Activated naive CD8-positive, alpha-beta T cell treated with anti-CD3 and anti-CD28 coated beads, Interleukin-2, amount 10 ng/mL, durations not matched to agents 7 days and 5 days (primary cell): Measurements from ENCODE around the gene BHLHA15. TPM values are rescaled to one million over a fixed set of nuclear protein-coding genes. Genes with fewer than 3 reads are reported as not detected.

Experiments used
- ATAC-seq: fragments of 150-1000 bp; cut with Tn5 transposase; one replicate; pipeline ENCODE4 v1.10.0; 2021; ENCODE audit warnings: low read depth, moderate library complexity
- POLR2A ChIA-PET: fragments of 350-600 bp; sonication (Branson Sonifier 250); formaldehyde crosslinking; loops from one replicate; lab custom pipeline; 2021; ENCODE audit warnings: antibody characterized with exemption; lab: Charles Lee
- DNase-seq: peaks from one replicate; pipeline ENCODE4 v3.0.0; 2021
- H3K27ac Mint-ChIP-seq: one replicate; pipeline ENCODE4 v1.8.0; 2022; ENCODE audit warnings: mild to moderate bottlenecking, mixed read lengths
- H3K27me3 Mint-ChIP-seq: one replicate; pipeline ENCODE4 v1.8.0; 2022; ENCODE audit warnings: mild to moderate bottlenecking, moderate library complexity, mixed read lengths
- H3K36me3 Mint-ChIP-seq: one replicate; pipeline ENCODE4 v1.8.0; 2021; ENCODE audit warnings: mild to moderate bottlenecking, mixed read lengths
- H3K4me1 Mint-ChIP-seq: one replicate; pipeline ENCODE4 v1.8.0; 2021; ENCODE audit warnings: mixed read lengths
- H3K4me3 Mint-ChIP-seq: one replicate; pipeline ENCODE4 v1.8.0; 2022; ENCODE audit warnings: mild to moderate bottlenecking, moderate library complexity, mixed read lengths
- H3K9me3 Mint-ChIP-seq: one replicate; pipeline ENCODE4 v1.8.0; 2021; ENCODE audit warnings: mixed read lengths
- total RNA-seq, 2 experiments: library from RNA; stranded (reverse); gene quantifications; one replicate each; pipeline ENCODE4 v1.2.3, GENCODE V29; 2021

The BHLHA15 gene
- not detected for total RNA-seq

DNA sequence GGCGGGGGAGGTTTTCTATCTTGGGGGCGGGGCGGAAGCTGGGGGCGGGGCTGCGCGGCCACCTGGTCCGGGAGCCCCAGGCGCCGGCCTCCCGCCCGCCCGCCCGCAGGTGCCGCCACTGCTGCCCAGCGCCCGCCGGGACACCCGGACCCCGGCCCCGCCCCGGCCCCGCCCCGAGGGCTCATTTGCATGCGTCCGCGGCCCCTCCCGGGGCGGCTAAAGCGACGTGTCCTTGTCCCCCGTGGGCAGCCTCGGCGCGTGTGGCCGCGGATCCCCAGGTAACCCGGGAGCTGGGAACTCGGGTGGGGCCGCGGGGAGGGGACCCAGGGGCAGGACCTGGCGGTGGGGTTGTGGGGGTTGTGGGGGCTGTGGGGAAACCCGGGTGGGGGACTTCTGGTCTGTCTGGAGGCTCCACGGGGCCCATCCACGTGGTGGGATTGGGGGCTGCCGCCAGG is at the start of gene BHLHA15:
TSS of gene BHLHA15 (plus strand) at position 219 of the 455 bp plus-strand sequence. CDS start 871 bp downstream, outside the sequence.
- Mint-ChIP-seq H3K27ac (no peak within 1 kb of the TSS), H3K9me3 (no peaks in the 10 kb centered on the region), H3K4me3 (peak within 1 kb of the TSS; percentile 39), H3K27me3 (no peaks in the 10 kb centered on the region), H3K4me1 (no peaks in the 10 kb centered on the region), H3K36me3 (peaks cover 2% of the 10 kb centered on the region)
- POLR2A ChIA-PET = no interaction called here
- no peak for DNase-seq
- peak; percentile 26 for ATAC-seq

DNA sequence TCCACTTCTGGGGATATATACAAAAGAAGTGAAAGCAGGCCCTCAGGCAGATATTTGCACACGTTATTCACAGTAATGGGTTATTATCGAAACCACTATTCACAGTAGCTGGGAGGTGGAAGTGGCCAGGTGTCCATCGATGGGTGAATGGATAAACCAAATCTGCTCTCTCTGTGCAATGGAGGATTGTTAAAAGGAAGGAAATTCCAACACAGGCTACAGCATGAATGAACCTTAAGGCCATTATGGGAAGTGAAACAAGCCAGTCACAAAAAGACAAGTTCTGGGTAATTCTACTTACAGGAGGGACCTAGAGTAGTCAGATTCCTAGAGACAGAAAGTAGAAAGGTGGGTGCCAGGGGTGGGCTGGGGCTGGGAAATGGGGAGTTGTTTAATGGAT is 48.5 kb upstream of the BHLHA15 start:
- Mint-ChIP-seq H3K9me3 (no peaks in the 10 kb centered on the region), H3K4me3 (no peak overlapping the region), H3K27ac (no peak overlapping the region), H3K4me1 (no peaks in the 10 kb centered on the region), H3K36me3 (peaks cover 8% of the 10 kb centered on the region), H3K27me3 (no peaks in the 10 kb centered on the region)
- no peak for ATAC-seq
- POLR2A ChIA-PET = no interaction called here
- DNase-seq = no peak

DNA sequence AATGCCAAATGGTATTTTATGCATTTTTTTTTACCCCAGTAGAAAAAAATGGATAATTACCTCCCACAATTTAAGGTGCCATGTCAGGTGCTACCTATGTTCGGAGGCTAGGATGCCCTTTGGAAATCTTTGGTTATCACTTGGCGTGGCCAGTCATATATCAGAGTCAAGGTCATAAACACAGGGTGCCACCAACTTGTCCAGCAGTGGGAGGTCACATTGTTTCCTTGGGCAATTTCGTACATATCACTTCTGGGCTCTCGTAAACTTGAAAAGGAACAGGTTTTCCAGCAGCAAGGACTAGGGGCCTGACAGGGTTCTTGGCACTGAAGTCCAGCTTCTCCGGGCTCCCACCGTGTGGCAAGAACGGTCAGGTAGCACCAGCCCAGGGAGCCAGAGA is 48.0 kb upstream of the BHLHA15 start:
- Mint-ChIP-seq H3K4me1 (no peaks in the 10 kb centered on the region), H3K36me3 (peaks cover 7% of the 10 kb centered on the region), H3K9me3 (no peaks in the 10 kb centered on the region), H3K27me3 (no peaks in the 10 kb centered on the region), H3K27ac (no peak overlapping the region), H3K4me3 (no peak overlapping the region)
- POLR2A ChIA-PET = no interaction called here
- DNase-seq (no peak), ATAC-seq (no peak)

DNA sequence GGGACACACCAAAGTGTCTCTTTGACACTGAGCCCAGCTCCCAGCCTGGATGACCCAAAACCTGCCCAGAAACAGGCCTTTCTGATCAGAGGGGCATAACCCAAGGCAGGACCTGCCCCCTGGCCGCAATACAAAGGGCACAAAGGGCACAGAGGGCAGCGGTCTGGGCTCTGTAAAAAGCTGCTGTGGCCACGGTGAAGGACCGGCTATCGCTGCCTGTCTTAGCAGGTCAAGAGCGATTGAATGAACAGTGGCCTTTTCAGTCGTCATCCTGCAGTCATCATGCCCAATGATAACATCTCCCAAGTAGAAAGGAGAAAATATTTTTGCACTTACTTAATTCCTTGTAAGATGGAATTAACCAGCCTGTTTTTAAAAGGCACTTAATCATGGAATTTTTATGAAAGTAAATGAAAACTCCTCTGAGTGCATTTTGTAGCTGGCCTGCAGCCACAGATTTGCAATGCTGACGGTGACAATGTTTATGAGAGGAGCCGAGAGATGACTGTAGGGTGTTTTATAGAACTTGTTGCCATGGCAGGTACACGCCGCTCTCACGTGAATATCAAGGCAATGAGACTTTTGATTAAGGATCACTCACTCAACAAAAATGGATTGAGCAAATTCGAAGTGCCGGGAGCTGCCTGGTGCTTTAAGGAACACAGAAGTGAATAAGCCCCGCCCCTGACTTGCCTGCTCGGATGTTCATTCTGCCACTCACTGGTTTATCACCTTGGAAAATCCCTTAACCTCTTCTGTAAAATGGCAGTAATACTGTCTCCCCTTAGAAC is 47.3 kb upstream of the BHLHA15 start:
- no peaks in the 10 kb centered on the region for H3K27me3 Mint-ChIP-seq
- H3K27ac Mint-ChIP-seq = no peak overlapping the region
- no peak overlapping the region for H3K4me3 Mint-ChIP-seq
- peaks cover 2% of the 10 kb centered on the region for H3K4me1 Mint-ChIP-seq
- DNase-seq (no peak), ATAC-seq (no peak)
- POLR2A ChIA-PET = no interaction called here
- H3K9me3 Mint-ChIP-seq = no peaks in the 10 kb centered on the region
- peaks cover 7% of the 10 kb centered on the region for H3K36me3 Mint-ChIP-seq

DNA sequence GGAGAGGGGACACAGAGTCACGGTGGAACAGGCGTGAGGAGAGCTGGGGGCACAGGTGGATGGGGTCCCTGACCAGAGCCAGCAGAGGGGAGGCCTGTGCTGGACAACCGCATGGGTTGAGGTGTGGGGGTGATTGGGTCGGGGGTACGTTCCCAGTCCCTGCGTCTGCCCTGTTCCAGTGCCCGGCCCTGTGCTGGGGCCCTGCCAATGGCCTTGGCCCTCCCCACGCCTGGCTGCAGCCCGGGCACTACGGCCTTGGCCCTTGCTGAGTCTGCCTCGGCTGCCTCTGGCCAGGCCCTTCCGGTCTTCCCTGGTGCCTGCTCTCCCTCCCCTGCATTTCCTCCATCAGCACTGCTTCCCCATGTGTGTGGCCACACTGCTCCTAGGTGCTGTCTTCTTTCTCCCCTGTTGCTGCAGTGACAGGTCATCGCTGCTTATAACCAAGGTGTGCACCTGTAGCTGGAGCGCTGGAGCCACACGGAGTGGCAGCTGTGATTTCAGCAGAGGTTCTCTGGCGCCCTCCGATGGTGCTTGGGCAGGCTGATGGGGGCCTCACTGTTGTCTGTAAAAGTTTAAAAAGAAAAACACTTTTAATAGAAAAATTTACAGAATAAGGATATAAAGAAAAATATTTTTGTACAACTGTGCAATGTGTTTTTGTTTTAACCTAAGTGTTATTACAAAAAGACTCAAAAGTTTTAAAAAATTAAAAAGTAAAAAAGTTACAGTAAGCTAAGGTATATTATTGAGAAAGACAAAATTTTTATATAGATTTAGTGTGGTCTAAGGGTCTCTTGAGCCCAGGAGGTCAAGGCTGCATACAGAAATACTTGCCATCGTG is 45.2 kb upstream of the BHLHA15 start:
- POLR2A ChIA-PET = interaction anchor here (1.2 kb wide), 1 partner anchor 60 kb away, joined by 3 read pairs; no protein-coding TSS in a partner anchor
- peaks cover 2% of the 10 kb centered on the region for H3K4me1 Mint-ChIP-seq
- no peaks in the 10 kb centered on the region for H3K9me3 Mint-ChIP-seq
- no peaks in the 10 kb centered on the region for H3K36me3 Mint-ChIP-seq
- H3K4me3 Mint-ChIP-seq = no peak overlapping the region
- H3K27me3 Mint-ChIP-seq = no peaks in the 10 kb centered on the region
- DNase-seq = peak; percentile 71
- no peak overlapping the region for H3K27ac Mint-ChIP-seq
- peak; percentile 65 for ATAC-seq

DNA sequence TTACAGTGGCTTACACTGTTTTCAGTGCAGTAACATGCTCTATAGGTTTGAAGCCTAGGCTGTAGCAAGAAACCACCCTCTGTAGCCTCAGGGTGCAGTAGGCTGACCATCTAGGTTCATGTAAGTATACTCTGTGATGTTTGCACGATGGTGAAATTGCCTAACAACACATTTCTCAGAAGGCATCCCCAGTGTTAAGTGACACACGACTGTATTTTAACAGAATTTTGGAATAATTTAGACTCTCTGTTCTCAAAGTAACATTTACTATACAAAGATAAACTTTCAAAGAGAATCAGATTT is 44.6 kb upstream of the BHLHA15 start:
- H3K27ac Mint-ChIP-seq = no peak overlapping the region
- no peaks in the 10 kb centered on the region for H3K9me3 Mint-ChIP-seq
- no peaks in the 10 kb centered on the region for H3K27me3 Mint-ChIP-seq
- no peak overlapping the region for H3K4me3 Mint-ChIP-seq
- no peaks in the 10 kb centered on the region for H3K36me3 Mint-ChIP-seq
- no peak for ATAC-seq
- H3K4me1 Mint-ChIP-seq = peaks cover 2% of the 10 kb centered on the region
- no peak for DNase-seq
- POLR2A ChIA-PET = interaction anchor here (1.2 kb wide), 1 partner anchor 61 kb away, joined by 3 read pairs; no protein-coding TSS in a partner anchor

DNA sequence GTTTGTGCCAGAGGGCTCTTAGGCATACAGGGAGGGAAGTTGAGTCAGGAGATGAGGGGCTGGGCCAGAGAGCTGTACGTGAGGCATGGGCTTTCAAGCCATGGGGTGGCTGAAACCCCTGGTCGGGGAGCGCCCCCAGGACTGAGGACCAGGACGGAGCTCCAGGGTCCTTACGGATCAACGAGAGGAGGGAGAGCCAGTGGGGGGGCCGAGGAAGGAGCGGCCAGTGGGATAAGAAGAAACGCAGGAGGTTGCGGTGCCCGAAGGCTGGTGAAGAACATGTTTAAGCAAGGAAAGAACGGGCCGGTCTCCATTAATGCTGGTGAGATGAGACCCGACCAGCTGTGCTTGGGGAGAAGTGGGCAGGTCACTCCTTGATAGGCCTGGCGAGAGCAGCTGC is 43.6 kb upstream of the BHLHA15 start:
- ATAC-seq (no peak), DNase-seq (no peak)
- no peak overlapping the region for H3K27ac Mint-ChIP-seq
- POLR2A ChIA-PET = no interaction called here
- H3K4me1 Mint-ChIP-seq = peaks cover 2% of the 10 kb centered on the region
- H3K9me3 Mint-ChIP-seq = no peaks in the 10 kb centered on the region
- no peaks in the 10 kb centered on the region for H3K27me3 Mint-ChIP-seq
- no peak overlapping the region for H3K4me3 Mint-ChIP-seq
- H3K36me3 Mint-ChIP-seq = no peaks in the 10 kb centered on the region

DNA sequence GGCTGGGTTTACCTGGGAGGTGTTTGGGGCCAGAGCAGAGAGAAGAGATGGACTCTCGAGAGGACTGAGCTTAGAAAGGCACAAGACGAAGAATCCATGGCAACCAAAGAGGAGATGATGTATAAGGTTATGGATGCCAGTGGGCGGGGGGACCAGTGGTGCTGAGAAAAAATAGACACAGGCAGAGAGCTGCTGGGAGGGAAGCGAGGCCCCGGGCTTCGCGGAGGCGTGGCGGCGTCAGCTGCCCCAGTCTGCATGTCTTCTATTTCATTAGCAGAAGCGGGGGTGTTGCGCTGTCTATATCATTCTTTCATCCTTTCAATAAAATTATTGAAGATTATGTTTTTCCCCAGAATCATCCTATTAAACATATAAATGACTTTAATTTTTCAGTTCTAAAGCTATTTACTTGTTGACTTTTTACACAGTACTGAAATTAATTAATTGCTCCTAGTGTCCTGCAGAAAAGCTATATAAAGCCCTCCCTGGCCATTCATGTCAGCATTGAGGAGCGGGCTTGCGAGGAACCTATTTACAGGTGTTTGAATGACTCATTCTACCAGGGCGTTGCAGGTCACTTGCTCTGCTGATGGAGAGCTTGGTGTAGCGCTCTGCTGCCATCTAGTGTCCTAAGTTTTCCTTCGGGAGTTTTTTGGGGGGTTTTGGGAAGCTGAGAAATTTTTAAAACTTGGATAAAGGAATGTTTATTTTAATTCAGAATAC is 42.9 kb upstream of the BHLHA15 start:
- no peak for DNase-seq
- Mint-ChIP-seq H3K36me3 (no peaks in the 10 kb centered on the region), H3K27ac (no peak overlapping the region), H3K27me3 (no peaks in the 10 kb centered on the region), H3K4me3 (no peak overlapping the region), H3K9me3 (no peaks in the 10 kb centered on the region), H3K4me1 (peaks cover 2% of the 10 kb centered on the region)
- POLR2A ChIA-PET = interaction anchor here (0.6 to 1.0 kb wide), 4 partner anchors 11 to 239 kb away, joined by 3 to 4 read pairs (median 4); no protein-coding TSS in a partner anchor
- peak; percentile 62 for ATAC-seq

DNA sequence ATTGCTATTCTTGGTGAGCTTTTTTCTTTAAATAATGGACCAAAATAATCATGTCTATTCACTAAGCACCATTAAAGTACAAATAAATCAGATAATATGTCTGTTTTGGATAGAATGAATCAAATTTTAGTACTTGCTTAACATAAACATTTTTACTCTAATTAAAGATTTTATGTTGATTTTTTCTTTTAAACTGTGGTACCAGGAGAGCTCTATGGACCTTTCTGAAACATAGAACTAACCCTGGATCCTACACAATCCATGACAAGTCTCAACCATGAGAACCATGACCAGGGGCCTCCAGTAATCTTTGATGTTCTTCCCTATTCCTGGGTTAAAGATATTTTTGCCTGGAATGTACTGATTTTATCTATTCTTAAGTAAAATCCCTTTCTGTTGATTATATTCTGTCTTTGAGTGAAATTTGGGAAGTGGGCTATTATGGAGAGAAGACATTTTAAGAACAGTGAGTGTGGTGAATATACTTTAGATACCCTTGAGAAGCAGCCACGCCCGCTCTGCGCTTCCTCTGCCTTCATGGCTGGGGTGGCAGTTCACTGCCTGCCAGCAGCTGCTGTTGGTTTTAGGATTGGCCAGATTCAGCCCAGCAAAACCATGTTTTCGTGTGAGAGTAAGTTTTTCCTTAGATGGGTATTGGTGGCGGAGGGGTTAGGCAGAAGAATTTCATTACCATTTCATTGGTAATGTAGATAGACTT is 42.2 kb upstream of the BHLHA15 start:
- Mint-ChIP-seq H3K27me3 (no peaks in the 10 kb centered on the region), H3K4me1 (peaks cover 2% of the 10 kb centered on the region), H3K4me3 (no peak overlapping the region), H3K27ac (no peak overlapping the region), H3K9me3 (no peaks in the 10 kb centered on the region), H3K36me3 (no peaks in the 10 kb centered on the region)
- ATAC-seq (no peak), DNase-seq (no peak)
- POLR2A ChIA-PET = interaction anchor here (0.6 to 1.0 kb wide), 3 partner anchors 12 to 148 kb away, joined by 3 to 4 read pairs (median 4); no protein-coding TSS in a partner anchor

DNA sequence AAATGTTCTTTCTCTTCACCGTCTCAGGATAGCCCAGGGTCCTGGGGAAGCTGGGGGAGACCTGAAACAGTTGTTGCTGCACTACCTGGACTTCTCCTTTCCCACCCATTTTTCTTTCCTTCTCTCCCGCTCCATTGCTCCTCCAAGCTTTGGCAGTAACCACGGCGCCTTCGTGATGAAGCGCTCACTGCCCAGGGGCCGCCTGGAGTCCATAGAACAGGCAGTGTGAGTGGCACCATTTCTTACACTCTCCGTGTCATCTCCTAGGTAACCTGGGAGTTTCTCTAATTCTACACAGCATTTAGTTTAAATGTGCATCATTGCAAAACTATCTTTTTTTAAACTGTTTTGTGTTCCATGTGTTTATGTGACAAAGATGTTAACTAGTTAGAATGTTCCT is 40.3 kb upstream of the BHLHA15 start:
- no peak overlapping the region for H3K27ac Mint-ChIP-seq
- no peaks in the 10 kb centered on the region for H3K36me3 Mint-ChIP-seq
- ATAC-seq (no peak), DNase-seq (no peak)
- POLR2A ChIA-PET = no interaction called here
- no peak overlapping the region for H3K4me3 Mint-ChIP-seq
- H3K27me3 Mint-ChIP-seq = no peaks in the 10 kb centered on the region
- H3K9me3 Mint-ChIP-seq = no peaks in the 10 kb centered on the region
- H3K4me1 Mint-ChIP-seq = peaks cover 2% of the 10 kb centered on the region

DNA sequence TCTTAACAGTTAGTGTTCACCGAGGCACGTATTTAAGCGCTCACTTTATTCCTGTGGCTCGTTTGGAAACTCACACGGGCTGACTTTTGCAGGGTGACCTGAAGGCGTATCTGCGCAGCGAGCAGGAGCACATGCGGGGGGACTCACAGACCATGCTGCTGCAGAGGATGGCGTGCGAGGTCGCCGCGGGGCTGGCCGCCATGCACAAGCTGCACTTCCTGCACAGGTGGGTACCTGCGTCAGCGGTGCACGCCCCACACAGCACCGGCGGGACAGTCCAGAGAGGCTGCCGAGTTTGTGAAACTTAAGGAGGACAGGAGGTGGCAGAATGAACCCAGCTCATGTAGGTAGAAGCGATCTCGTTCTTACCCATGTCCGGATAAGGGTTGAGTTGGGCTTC is 39.8 kb upstream of the BHLHA15 start:
- ATAC-seq = no peak
- H3K27me3 Mint-ChIP-seq = no peaks in the 10 kb centered on the region
- H3K9me3 Mint-ChIP-seq = no peaks in the 10 kb centered on the region
- POLR2A ChIA-PET = no interaction called here
- no peaks in the 10 kb centered on the region for H3K36me3 Mint-ChIP-seq
- DNase-seq = no peak
- peaks cover 2% of the 10 kb centered on the region for H3K4me1 Mint-ChIP-seq
- no peak overlapping the region for H3K27ac Mint-ChIP-seq
- H3K4me3 Mint-ChIP-seq = no peak overlapping the region

DNA sequence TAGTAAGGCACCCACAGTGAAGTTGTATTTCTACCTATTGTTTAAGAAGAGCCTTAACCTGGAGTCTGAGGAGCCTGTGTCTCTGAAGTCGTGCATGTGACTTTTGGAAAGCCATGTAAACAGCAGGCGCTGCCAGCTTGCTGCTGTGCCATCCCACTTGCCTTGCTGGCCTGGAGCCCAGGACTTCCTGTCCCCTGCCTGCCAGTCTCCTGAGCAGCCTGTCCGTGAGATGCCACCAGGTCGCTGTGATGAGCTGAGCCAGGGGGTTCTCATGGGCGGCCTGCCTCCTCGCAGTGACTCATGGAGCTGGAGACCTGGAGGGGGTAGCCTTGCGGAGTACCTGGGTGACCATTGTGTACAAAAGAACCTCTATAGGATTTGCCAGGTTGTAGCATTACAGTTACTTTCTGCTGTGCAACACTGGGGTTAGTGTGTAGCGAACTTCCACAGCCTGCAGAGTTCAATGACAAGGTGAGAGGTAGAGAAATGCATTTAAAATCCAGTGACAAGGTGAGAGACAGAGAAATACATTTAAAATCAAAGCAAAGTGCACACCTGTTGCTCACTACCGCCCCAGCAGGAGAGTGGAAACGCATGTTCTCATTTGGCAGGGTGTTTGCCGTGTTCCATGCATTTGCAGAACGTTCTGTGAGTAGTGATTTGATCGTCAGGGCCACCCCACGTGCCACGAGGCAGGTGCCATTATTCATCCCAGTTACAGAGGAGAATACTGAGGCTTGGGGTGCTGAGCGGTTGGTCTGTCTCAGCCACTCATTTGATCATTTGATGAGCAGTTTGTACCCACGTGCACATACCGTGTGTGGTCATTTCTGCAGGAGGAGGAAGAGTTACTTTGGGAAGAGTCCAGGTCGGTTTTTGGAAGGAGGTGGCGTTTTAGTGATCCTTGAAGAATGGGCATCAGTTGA is 36.6 kb upstream of the BHLHA15 start:
- Mint-ChIP-seq H3K9me3 (no peaks in the 10 kb centered on the region), H3K27ac (no peak overlapping the region), H3K36me3 (no peaks in the 10 kb centered on the region), H3K27me3 (no peaks in the 10 kb centered on the region), H3K4me1 (no peaks in the 10 kb centered on the region), H3K4me3 (no peak overlapping the region)
- POLR2A ChIA-PET = no interaction called here
- ATAC-seq = no peak
- no peak for DNase-seq
